RKO (cell line): ENCODE results near the gene DAB2.
A peak's percentile ranks its signal among the peaks of the same experiment; 100 is the strongest.

Experiments
- DNase-seq: peaks from one replicate; pipeline ENCODE4 v3.0.0-alpha.2; 2016; ENCODE audit warnings: low spot score

DAB2 gene

DNA sequence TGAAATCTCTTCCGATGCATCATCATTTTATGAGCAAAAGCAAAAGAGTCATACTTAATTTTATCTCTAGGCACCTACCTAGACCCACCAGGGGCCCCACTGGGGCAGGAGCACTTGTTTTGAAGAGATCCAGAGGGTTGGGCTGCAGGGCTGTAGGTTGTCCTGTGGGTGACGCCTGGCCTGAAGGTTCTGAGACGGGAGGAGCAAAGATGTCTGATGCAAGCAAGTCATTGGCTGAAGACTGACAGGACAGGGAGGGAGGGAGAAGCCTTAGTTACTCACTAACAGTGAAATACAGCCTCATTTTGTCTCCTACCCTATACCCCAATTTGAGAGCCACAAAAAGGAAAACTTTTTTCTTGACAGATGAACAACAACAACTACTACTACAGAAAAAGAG, 43.4 kb downstream of the DAB2 start:
- no peak for DNase-seq

GRCh38 chr5:39379693-39380092, 45.1 kb downstream of the DAB2 start:
- no peak for DNase-seq

GRCh38 chr5:39377613-39378012, 47.2 kb downstream of the DAB2 start:
- no peak for DNase-seq

GRCh38 chr5:39376293-39376714, 48.5 kb downstream of the DAB2 start:
- DNase-seq = peak; percentile 73

DNA sequence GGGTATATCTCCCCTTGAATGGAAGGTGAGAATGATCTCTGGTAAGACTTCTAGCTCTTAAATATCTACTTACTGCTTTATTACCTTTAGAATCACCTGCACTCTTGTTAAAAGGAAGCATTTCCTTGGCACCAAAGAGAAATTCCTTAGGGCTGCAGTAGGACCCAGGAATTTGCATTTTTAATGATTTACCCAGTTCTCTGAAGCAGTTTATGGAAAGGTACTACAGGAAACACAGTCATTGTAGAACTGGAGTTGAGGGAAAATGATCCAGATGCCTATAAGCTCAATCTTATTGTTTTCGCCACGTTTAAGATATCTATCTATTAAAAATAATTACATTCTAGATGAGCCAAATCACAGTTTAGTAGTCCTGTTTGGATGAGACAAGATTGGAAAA, 51.0 kb downstream of the DAB2 start:
- DNase-seq = no peak

DNA sequence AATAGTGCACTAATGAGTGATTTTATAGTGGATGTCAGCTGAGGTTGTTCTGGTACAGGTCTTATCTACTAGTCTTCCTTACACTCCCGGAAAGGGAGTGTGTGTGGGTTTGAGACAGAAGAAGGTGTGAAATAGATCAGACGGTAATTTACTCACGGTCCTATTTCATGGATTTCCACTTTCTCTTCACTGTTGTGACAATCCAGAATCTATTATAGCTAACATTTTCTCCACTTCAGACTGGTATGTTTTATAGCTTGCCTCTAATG, 53.5 kb downstream of the DAB2 start:
- no peak for DNase-seq

GRCh38 chr5:39370555-39371366, 54.0 kb downstream of the DAB2 start:
- DNase-seq = no peak

GRCh38 chr5:39369123-39369815, 55.5 kb downstream of the DAB2 start:
- no peak for DNase-seq

GRCh38 chr5:39368116-39368515, 56.7 kb downstream of the DAB2 start:
- no peak for DNase-seq

DNA sequence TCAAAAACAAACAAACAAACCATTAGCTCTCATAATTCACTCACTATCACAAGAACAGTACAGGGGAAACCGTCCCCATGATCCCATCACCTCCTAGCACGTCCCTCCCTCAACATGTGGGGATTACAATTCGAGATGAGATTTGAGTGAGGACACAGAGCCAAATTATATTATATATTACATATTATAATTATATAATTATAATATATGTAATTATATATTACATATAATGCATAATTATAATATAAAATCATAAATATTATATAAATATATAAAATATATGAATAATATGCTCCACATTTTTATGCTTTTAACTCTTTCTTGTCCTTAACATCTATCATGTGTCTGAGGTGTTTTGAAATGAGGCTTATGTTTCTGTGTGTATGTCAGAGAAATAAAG, 57.1 kb downstream of the DAB2 start:
- DNase-seq = no peak

- no peak for DNase-seq
These were observed 60.4 kb downstream of the DAB2 start, which contains the start of gene C9 for GRCh38 chr5:39364367-39364766. TSS of gene C9 (minus strand) at chr5:39364495. CDS start at chr5:39364464, 31 bp downstream.

GRCh38 chr5:39363217-39363616, 61.6 kb downstream of the DAB2 start:
- DNase-seq = no peak

DNA sequence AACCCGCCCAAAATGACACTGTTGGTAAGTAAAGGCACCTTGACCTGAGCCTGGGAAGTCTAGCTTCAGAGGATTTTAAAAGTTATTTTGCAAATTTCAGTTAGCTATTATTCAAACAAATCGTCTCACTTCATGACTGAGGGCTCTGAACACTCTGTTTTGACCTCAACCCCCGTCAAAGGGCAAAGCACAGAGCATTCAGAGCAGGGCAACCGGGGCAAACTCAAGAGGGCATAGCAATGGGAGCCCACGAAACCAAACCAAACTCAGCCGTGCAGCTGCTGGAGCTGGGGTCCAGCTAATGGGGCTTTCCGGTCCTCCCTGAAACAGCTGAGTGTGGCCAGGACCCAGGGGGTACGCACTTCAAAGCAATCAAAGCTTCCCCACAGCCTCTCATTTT, 62.1 kb downstream of the DAB2 start:
- no peak for DNase-seq

- DNase-seq = no peak
These were observed 63.5 kb downstream of the DAB2 start for GRCh38 chr5:39361306-39361705.

- no peak for DNase-seq
These were observed 64.2 kb downstream of the DAB2 start for GRCh38 chr5:39360471-39361111.

DNA sequence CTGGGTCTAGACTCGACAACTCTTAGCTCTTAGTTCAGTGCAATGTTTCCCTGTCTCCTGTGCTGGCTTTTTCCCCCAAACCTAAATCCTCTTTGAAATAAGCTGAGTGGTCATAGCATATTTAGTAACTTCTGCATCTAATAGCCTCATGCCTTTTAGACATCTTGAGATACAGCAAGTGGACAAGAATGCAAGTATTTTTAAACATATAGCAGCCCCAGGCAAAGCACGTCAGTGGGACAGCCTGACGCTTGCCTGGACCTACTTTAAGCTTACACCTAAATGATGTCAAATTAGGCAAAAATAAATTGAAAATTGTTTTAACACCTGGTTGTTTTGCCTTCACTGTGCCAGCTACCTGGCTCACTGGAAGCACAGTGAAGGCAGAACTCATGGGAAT, 68.5 kb downstream of the DAB2 start:
- no peak for DNase-seq

GRCh38 chr5:39355324-39355723, 69.5 kb downstream of the DAB2 start:
- no peak for DNase-seq

DNA sequence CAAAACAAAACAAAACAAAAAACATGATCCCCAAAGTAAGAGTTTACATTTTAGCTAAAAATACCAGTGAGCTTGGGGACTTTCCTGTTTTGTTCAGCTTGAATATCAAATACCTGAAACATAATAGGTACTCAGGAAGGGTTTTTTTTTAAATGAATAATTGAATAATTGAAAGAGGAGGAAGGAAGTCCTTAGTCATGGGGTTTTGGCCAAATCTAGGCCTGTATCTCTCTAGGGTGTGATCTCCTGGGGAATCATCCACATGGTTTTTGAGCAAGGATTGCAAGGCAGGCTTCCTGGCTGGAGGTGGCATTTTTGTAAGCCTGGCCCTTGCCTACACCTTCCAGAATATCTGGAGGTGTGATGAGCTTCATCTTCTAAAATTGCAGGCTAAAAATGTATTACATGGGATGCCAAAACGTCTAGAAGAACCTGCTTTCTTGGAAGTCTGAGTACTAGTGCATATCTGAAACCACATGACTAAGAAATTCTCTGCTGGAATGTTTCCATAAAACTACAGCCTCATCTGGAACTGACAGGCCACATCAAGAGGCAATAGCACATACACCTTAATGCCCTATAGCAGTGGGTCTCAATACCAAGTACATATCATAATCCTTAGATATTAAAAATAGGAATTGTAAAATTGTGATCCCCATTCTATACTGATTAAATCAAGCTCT, 70.9 kb downstream of the DAB2 start:
- DNase-seq = no peak

GRCh38 chr5:39352951-39353350, 71.8 kb downstream of the DAB2 start:
- DNase-seq = no peak

GRCh38 chr5:39352170-39352569, 72.6 kb downstream of the DAB2 start:
- no peak for DNase-seq

GRCh38 chr5:39349484-39349883, 75.3 kb downstream of the DAB2 start:
- DNase-seq = no peak

DNA sequence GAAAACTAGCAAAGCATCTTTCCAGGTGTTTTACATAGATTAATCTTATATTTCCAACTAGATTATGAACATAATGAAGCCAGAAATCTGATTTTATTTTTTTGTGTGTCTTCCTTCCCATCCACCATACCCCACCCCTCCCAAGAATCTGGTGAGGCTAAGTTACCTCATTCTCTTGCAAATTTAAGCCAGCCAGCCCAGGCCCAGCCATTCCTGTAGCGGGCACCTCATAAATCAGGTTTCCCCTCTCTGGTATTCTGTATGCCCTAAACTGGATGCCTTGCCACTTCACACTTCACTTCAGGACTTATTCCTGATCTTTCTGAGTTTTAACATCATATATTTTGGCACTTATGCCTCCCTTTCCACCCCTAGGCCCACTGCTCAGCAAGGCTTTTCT, 82.3 kb downstream of the DAB2 start:
- no peak for DNase-seq

DNA sequence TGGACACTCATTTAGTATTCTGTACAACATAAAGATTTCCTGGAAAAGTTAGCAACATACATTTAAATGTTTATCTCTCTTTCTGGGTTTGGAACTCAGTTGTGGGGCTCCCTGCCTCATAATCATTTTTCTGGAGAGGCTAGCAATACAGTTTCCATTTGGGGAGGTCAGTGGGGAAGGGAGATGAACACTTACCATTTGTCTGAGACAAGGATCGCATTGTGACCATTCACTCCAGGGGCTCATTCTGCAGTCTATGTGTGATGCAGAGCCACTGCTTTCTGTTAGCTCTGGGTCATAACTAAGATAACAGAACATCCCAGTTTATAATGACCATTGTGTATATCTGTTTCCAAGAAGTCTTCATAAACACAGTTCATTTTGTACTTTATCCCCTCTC, 82.9 kb downstream of the DAB2 start:
- DNase-seq = no peak
